Activated naive CD8-positive, alpha-beta T cell treated with anti-CD3 and anti-CD28 coated beads, Interleukin-2, amount 50 U/mL, for 16 hours (primary cell): ENCODE results near the gene INSR.
A peak's percentile ranks its signal among the peaks of the same experiment; 100 is the strongest.
"Not testable (repeated sequence)": the region's sequence is repeated elsewhere in the genome, so short reads cannot be mapped to it uniquely, and the experiment has no call there.

Experiments
- DNase-seq: peaks from one replicate; pipeline ENCODE4 v3.0.0-alpha.2; 2020; ENCODE audit warnings: low read depth, low spot score

Gene INSR

GRCh38 chr19:7293762-7294557 lies at the start of gene INSR:
INSR (minus strand) TSS chr19:7294414; CDS start chr19:7293891, 523 bp downstream.
- peak; percentile 8 for DNase-seq

- no peak for DNase-seq
Measured at GRCh38 chr19:7342143-7342542, 47.9 kb upstream of the INSR start.

- peak; percentile 65 for DNase-seq
Measured at GRCh38 chr19:7340959-7341837, 47.0 kb upstream of the INSR start.

GRCh38 chr19:7337380-7338194 lies 43.4 kb upstream of the INSR start:
- no peak for DNase-seq

GRCh38 chr19:7336321-7336973 lies 42.2 kb upstream of the INSR start:
- DNase-seq, result no peak

- no peak for DNase-seq
Measured at GRCh38 chr19:7333198-7334118, 39.2 kb upstream of the INSR start.

GRCh38 chr19:7331446-7331845 lies 37.2 kb upstream of the INSR start:
- no peak for DNase-seq

GRCh38 chr19:7328647-7329046 lies 34.4 kb upstream of the INSR start:
- DNase-seq, result no peak

GRCh38 chr19:7327802-7328201 lies 33.6 kb upstream of the INSR start:
- no peak for DNase-seq

GRCh38 chr19:7326105-7326877 lies 32.1 kb upstream of the INSR start:
- no peak for DNase-seq

GRCh38 chr19:7318176-7318575 lies 24.0 kb upstream of the INSR start:
- DNase-seq, result no peak

- DNase-seq, result no peak
Measured at GRCh38 chr19:7312816-7313215, 18.6 kb upstream of the INSR start.

- DNase-seq, result no peak
Measured at GRCh38 chr19:7311911-7312310, 17.7 kb upstream of the INSR start.

- not testable (repeated sequence) for DNase-seq
Measured at GRCh38 chr19:7308327-7308726, 14.1 kb upstream of the INSR start.

- DNase-seq, result no peak
Measured at GRCh38 chr19:7307590-7308218, 13.5 kb upstream of the INSR start.

- no peak for DNase-seq
Measured at GRCh38 chr19:7304200-7304599, 10.0 kb upstream of the INSR start.

GRCh38 chr19:7303470-7303869 lies 9.3 kb upstream of the INSR start:
- no peak for DNase-seq

GRCh38 chr19:7301525-7301924 lies 7.3 kb upstream of the INSR start:
- DNase-seq, result no peak

GRCh38 chr19:7297742-7298141 lies 3.5 kb upstream of the INSR start:
- DNase-seq, result no peak
